Measurements from ENCODE around the gene RASGRP3.

The RASGRP3 gene

GRCh38 chr2:33522576-33522975, 46.1 kb downstream of the RASGRP3 start:
- no peak for DNase-seq (ENCODE audit: low read depth)

- no peak for DNase-seq (ENCODE audit: low read depth)
Observed at GRCh38 chr2:33525666-33526065, 49.2 kb downstream of the RASGRP3 start.

- no peak for DNase-seq (ENCODE audit: low read depth)
Observed at GRCh38 chr2:33526132-33526531, 49.7 kb downstream of the RASGRP3 start.

- DNase-seq (ENCODE audit: low read depth): no peak
Observed at GRCh38 chr2:33526921-33527320, 50.5 kb downstream of the RASGRP3 start.

- no peak for DNase-seq (ENCODE audit: low read depth)
Observed at GRCh38 chr2:33528441-33528950, 52.0 kb downstream of the RASGRP3 start.

- no peak for DNase-seq (ENCODE audit: low read depth)
Observed at GRCh38 chr2:33529771-33530481, 53.5 kb downstream of the RASGRP3 start.

GRCh38 chr2:33530690-33531548, 54.5 kb downstream of the RASGRP3 start:
- no peak for DNase-seq (ENCODE audit: low read depth)

- no peak for DNase-seq (ENCODE audit: low read depth)
Observed at GRCh38 chr2:33531549-33532059, 55.2 kb downstream of the RASGRP3 start.

GRCh38 chr2:33532146-33532545, 55.7 kb downstream of the RASGRP3 start:
- no peak for DNase-seq (ENCODE audit: low read depth)

GRCh38 chr2:33532966-33533365, 56.5 kb downstream of the RASGRP3 start:
- DNase-seq (ENCODE audit: low read depth): no peak

GRCh38 chr2:33535421-33535820, 59.0 kb downstream of the RASGRP3 start:
- no peak for DNase-seq (ENCODE audit: low read depth)

GRCh38 chr2:33541243-33541642, 64.8 kb downstream of the RASGRP3 start:
- no peak for DNase-seq (ENCODE audit: low read depth)

GRCh38 chr2:33550206-33550605, 73.8 kb downstream of the RASGRP3 start:
- DNase-seq (ENCODE audit: low read depth): no peak

GRCh38 chr2:33552758-33553461, 76.5 kb downstream of the RASGRP3 start:
- DNase-seq (ENCODE audit: low read depth): no peak

GRCh38 chr2:33555681-33556080, 79.2 kb downstream of the RASGRP3 start:
- no peak for DNase-seq (ENCODE audit: low read depth)

- no peak for DNase-seq (ENCODE audit: low read depth)
Observed at GRCh38 chr2:33559328-33559727, 82.9 kb downstream of the RASGRP3 start.

- no peak for DNase-seq (ENCODE audit: low read depth)
Observed at GRCh38 chr2:33560017-33560416, 83.6 kb downstream of the RASGRP3 start.

- no peak for DNase-seq (ENCODE audit: low read depth)
Observed at GRCh38 chr2:33561872-33562271, 85.4 kb downstream of the RASGRP3 start.

GRCh38 chr2:33570681-33571080, 94.2 kb downstream of the RASGRP3 start:
- no peak for DNase-seq (ENCODE audit: low read depth)

GRCh38 chr2:33573657-33574056, 97.2 kb downstream of the RASGRP3 start:
- DNase-seq (ENCODE audit: low read depth): no peak

GRCh38 chr2:33577084-33577483, 100.6 kb downstream of the RASGRP3 start:
- DNase-seq (ENCODE audit: low read depth): no peak

GRCh38 chr2:33577668-33578067, 101.2 kb downstream of the RASGRP3 start:
- no peak for DNase-seq (ENCODE audit: low read depth)

All from stimulated activated CD8-positive, alpha-beta memory T cell treated with anti-CD3 and anti-CD28 coated beads, Interleukin-15, amount 100 ng/mL, for 1 hour (primary cell).